ENCODE data around the gene SNTG2.

DNA sequence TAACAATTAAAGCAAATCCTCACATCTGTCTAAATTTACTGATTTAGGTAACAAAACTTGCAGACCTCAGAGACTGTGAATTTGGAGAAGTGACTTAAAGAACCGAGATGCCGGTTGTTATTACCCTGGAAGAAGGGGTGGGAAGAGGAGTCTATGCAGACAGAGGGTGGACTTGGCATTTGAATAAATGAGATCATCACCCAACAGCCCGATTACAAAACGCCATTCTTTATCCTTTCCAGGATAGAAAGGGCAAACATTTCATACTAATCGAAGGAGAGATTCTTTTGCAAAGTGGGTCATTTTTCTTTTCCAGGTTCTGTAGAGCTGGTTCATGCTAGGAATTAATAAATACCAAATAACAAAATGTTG lies 389.5 kb downstream of the SNTG2 start:
- TF ChIP-seq FOXP2 (optimal IDR thresholded peaks at IDR 0.05; ENCODE audit: control extremely low read depth, extremely low read length, insufficient read depth), result no peak
- no peak for TF ChIP-seq POLR2AphosphoS5 (IDR thresholded peaks at IDR 0.05; ENCODE audit: borderline replicate concordance, low read depth, low read length)
- TF ChIP-seq EZH2 (IDR thresholded peaks at IDR 0.05), result no peak
